ENCODE measurements around the gene GNAQ. TPM values are rescaled to one million over a fixed set of nuclear protein-coding genes. Genes with fewer than 3 reads are reported as not detected.

The GNAQ gene
- total RNA-seq, 5 donors from 2014 or later (not counting 1 experiment from before 2014, with no cell fraction given): 29.3 to 48.4 (median 38.3) TPM

- CTCF ChIA-PET: no interaction called here
- whole genome bisulfite sequencing (ENCODE audit: insufficient coverage): no CpG with 5 or more reads among the region's 5 CpGs
These were observed 351.0 kb downstream of the GNAQ start for GRCh38 chr9:77680581-77680980.

GRCh38 chr9:77679661-77680368 is 351.8 kb downstream of the GNAQ start:
- Histone ChIP-seq H3K27me3 (replicated peaks in 1 of 2; ENCODE audit: control insufficient read depth in 2 of 2, extremely low read depth in 1 of 2, insufficient read depth in 2 of 2, low read length in 1 of 2) (no peaks in the 10 kb centered on the region), H3K27ac (ENCODE audit: low read length) (no peak overlapping the region), H3K4me1 (ENCODE audit: control insufficient read depth in 1 of 2, extremely low read depth in 1 of 2, insufficient read depth in 2 of 2, low read length in 2 of 2) (no peaks in the 10 kb centered on the region), H3K36me3 (ENCODE audit: control insufficient read depth in 2 of 2, extremely low read depth in 1 of 2, insufficient read depth in 1 of 2, low read length in 1 of 2) (no peaks in the 10 kb centered on the region), H3K9me3 (no peaks in the 10 kb centered on the region), H3K4me3 (ENCODE audit: control insufficient read depth in 1 of 2, extremely low read depth in 1 of 2, low read length in 1 of 2) (no peak overlapping the region)
- ATAC-seq (replicated peaks in 1 of 4): no peak
- DNase-seq: no peak
- ChIA-PET CTCF (no interaction called here), POLR2A (no interaction called here)
- H3K4me1 Mint-ChIP-seq: no peaks in the 10 kb centered on the region
- H3K27ac Mint-ChIP-seq: no peak overlapping the region
- no peaks in the 10 kb centered on the region for H3K9me3 Mint-ChIP-seq
- H3K36me3 Mint-ChIP-seq: no peaks in the 10 kb centered on the region
- WGBS (ENCODE audit: insufficient coverage): 88% methylated on average over 8 of the region's 9 CpGs
- no peaks in the 10 kb centered on the region for H3K27me3 Mint-ChIP-seq
- H3K4me3 Mint-ChIP-seq: no peak overlapping the region

More at GRCh38 chr9:77680581-77680980, 351.0 kb downstream of the GNAQ start:
- no peaks in the 10 kb centered on the region for H3K4me1 Mint-ChIP-seq
- no peak overlapping the region for H3K4me3 Mint-ChIP-seq
- H3K27ac Mint-ChIP-seq: no peak overlapping the region
- DNase-seq (no peak), ATAC-seq (replicated peaks in 1 of 4) (no peak)
- H3K9me3 Mint-ChIP-seq: no peaks in the 10 kb centered on the region
- no peak overlapping the region for H3K4me3 ChIP-seq (ENCODE audit: control insufficient read depth in 1 of 2, extremely low read depth in 1 of 2, low read length in 1 of 2)
- no peaks in the 10 kb centered on the region for H3K36me3 ChIP-seq (ENCODE audit: control insufficient read depth in 2 of 2, extremely low read depth in 1 of 2, insufficient read depth in 1 of 2, low read length in 1 of 2)
- H3K4me1 ChIP-seq (ENCODE audit: control insufficient read depth in 1 of 2, extremely low read depth in 1 of 2, insufficient read depth in 2 of 2, low read length in 2 of 2): no peaks in the 10 kb centered on the region
- no peaks in the 10 kb centered on the region for H3K27me3 ChIP-seq (replicated peaks in 1 of 2; ENCODE audit: control insufficient read depth in 2 of 2, extremely low read depth in 1 of 2, insufficient read depth in 2 of 2, low read length in 1 of 2)
- no peaks in the 10 kb centered on the region for H3K36me3 Mint-ChIP-seq
- H3K27me3 Mint-ChIP-seq: no peaks in the 10 kb centered on the region
- no peak overlapping the region for H3K27ac ChIP-seq (ENCODE audit: low read length)
- POLR2A ChIA-PET: no interaction called here
- no peaks in the 10 kb centered on the region for H3K9me3 ChIP-seq

- Mint-ChIP-seq H3K27me3 (no peaks in the 10 kb centered on the region), H3K9me3 (no peaks in the 10 kb centered on the region), H3K4me3 (no peak overlapping the region), H3K4me1 (no peaks in the 10 kb centered on the region), H3K36me3 (no peaks in the 10 kb centered on the region), H3K27ac (no peak overlapping the region)
- ChIA-PET POLR2A (no interaction called here), CTCF (no interaction called here)
- no peaks in the 10 kb centered on the region for H3K9me3 ChIP-seq
- H3K4me3 ChIP-seq (ENCODE audit: control insufficient read depth in 1 of 2, extremely low read depth in 1 of 2, low read length in 1 of 2): no peak overlapping the region
- no peak for DNase-seq
- no peak overlapping the region for H3K27ac ChIP-seq (ENCODE audit: low read length)
- H3K27me3 ChIP-seq (replicated peaks in 1 of 2; ENCODE audit: control insufficient read depth in 2 of 2, extremely low read depth in 1 of 2, insufficient read depth in 2 of 2, low read length in 1 of 2): no peaks in the 10 kb centered on the region
- no peaks in the 10 kb centered on the region for H3K4me1 ChIP-seq (ENCODE audit: control insufficient read depth in 1 of 2, extremely low read depth in 1 of 2, insufficient read depth in 2 of 2, low read length in 2 of 2)
- ATAC-seq (replicated peaks in 1 of 4): no peak
- no peaks in the 10 kb centered on the region for H3K36me3 ChIP-seq (ENCODE audit: control insufficient read depth in 2 of 2, extremely low read depth in 1 of 2, insufficient read depth in 1 of 2, low read length in 1 of 2)
- no CpG with 5 or more reads among the region's 2 CpGs for WGBS (ENCODE audit: insufficient coverage)
These were observed 352.5 kb downstream of the GNAQ start for GRCh38 chr9:77679088-77679487.

GRCh38 chr9:77677957-77678535 is 353.6 kb downstream of the GNAQ start:
- ATAC-seq (replicated peaks in 1 of 4): no peak
- Histone ChIP-seq H3K27ac (ENCODE audit: low read length) (no peak overlapping the region), H3K27me3 (replicated peaks in 1 of 2; ENCODE audit: control insufficient read depth in 2 of 2, extremely low read depth in 1 of 2, insufficient read depth in 2 of 2, low read length in 1 of 2) (no peaks in the 10 kb centered on the region), H3K4me3 (ENCODE audit: control insufficient read depth in 1 of 2, extremely low read depth in 1 of 2, low read length in 1 of 2) (no peak overlapping the region), H3K36me3 (ENCODE audit: control insufficient read depth in 2 of 2, extremely low read depth in 1 of 2, insufficient read depth in 1 of 2, low read length in 1 of 2) (no peaks in the 10 kb centered on the region), H3K9me3 (no peaks in the 10 kb centered on the region), H3K4me1 (ENCODE audit: control insufficient read depth in 1 of 2, extremely low read depth in 1 of 2, insufficient read depth in 2 of 2, low read length in 2 of 2) (no peaks in the 10 kb centered on the region)
- ChIA-PET POLR2A (no interaction called here), CTCF (no interaction called here)
- H3K9me3 Mint-ChIP-seq: no peaks in the 10 kb centered on the region
- H3K36me3 Mint-ChIP-seq: no peaks in the 10 kb centered on the region
- DNase-seq: no peak
- H3K4me1 Mint-ChIP-seq: no peaks in the 10 kb centered on the region
- no peaks in the 10 kb centered on the region for H3K27me3 Mint-ChIP-seq
- H3K27ac Mint-ChIP-seq: no peak overlapping the region
- 84% methylated on average over 3 of the region's 7 CpGs for WGBS (ENCODE audit: insufficient coverage)
- H3K4me3 Mint-ChIP-seq: no peak overlapping the region

- CTCF ChIA-PET: no interaction called here
- Histone ChIP-seq H3K4me1 (ENCODE audit: control insufficient read depth in 1 of 2, extremely low read depth in 1 of 2, insufficient read depth in 2 of 2, low read length in 2 of 2) (no peaks in the 10 kb centered on the region), H3K27me3 (replicated peaks in 1 of 2; ENCODE audit: control insufficient read depth in 2 of 2, extremely low read depth in 1 of 2, insufficient read depth in 2 of 2, low read length in 1 of 2) (no peaks in the 10 kb centered on the region), H3K36me3 (ENCODE audit: control insufficient read depth in 2 of 2, extremely low read depth in 1 of 2, insufficient read depth in 1 of 2, low read length in 1 of 2) (no peaks in the 10 kb centered on the region), H3K9me3 (no peaks in the 10 kb centered on the region), H3K4me3 (ENCODE audit: control insufficient read depth in 1 of 2, extremely low read depth in 1 of 2, low read length in 1 of 2) (no peak overlapping the region), H3K27ac (ENCODE audit: low read length) (no peak overlapping the region)
- ATAC-seq (replicated peaks in 1 of 4): no peak
- DNase-seq: no peak
- POLR2A ChIA-PET: no interaction called here
- no peaks in the 10 kb centered on the region for H3K27me3 Mint-ChIP-seq
- WGBS (ENCODE audit: insufficient coverage): 83% methylated on average over 1 of the region's 4 CpGs
- no peaks in the 10 kb centered on the region for H3K36me3 Mint-ChIP-seq
- no peak overlapping the region for H3K4me3 Mint-ChIP-seq
- H3K9me3 Mint-ChIP-seq: no peaks in the 10 kb centered on the region
- no peaks in the 10 kb centered on the region for H3K4me1 Mint-ChIP-seq
- no peak overlapping the region for H3K27ac Mint-ChIP-seq
These were observed 354.2 kb downstream of the GNAQ start for GRCh38 chr9:77677397-77677796.

- Mint-ChIP-seq H3K4me3 (no peak overlapping the region), H3K27ac (no peak overlapping the region), H3K27me3 (no peaks in the 10 kb centered on the region), H3K4me1 (no peaks in the 10 kb centered on the region), H3K9me3 (no peaks in the 10 kb centered on the region), H3K36me3 (no peaks in the 10 kb centered on the region)
- no peak overlapping the region for H3K4me3 ChIP-seq (ENCODE audit: control insufficient read depth in 1 of 2, extremely low read depth in 1 of 2, low read length in 1 of 2)
- no CpG with 5 or more reads among the region's 10 CpGs for WGBS (ENCODE audit: insufficient coverage)
- ATAC-seq (replicated peaks in 1 of 4) (no peak), DNase-seq (no peak)
- H3K9me3 ChIP-seq: no peaks in the 10 kb centered on the region
- H3K36me3 ChIP-seq (ENCODE audit: control insufficient read depth in 2 of 2, extremely low read depth in 1 of 2, insufficient read depth in 1 of 2, low read length in 1 of 2): no peaks in the 10 kb centered on the region
- no peak overlapping the region for H3K27ac ChIP-seq (ENCODE audit: low read length)
- ChIA-PET POLR2A (no interaction called here), CTCF (no interaction called here)
- no peaks in the 10 kb centered on the region for H3K4me1 ChIP-seq (ENCODE audit: control insufficient read depth in 1 of 2, extremely low read depth in 1 of 2, insufficient read depth in 2 of 2, low read length in 2 of 2)
- H3K27me3 ChIP-seq (replicated peaks in 1 of 2; ENCODE audit: control insufficient read depth in 2 of 2, extremely low read depth in 1 of 2, insufficient read depth in 2 of 2, low read length in 1 of 2): no peaks in the 10 kb centered on the region
These were observed 357.4 kb downstream of the GNAQ start for GRCh38 chr9:77673941-77674791.
